Left ventricle myocardium inferior (tissue), 1 donor: ENCODE results near the gene PRKCD. TPM values are rescaled to one million over a fixed set of nuclear protein-coding genes. Genes with fewer than 3 reads are reported as not detected.

Experiments used
- DNase-seq: peaks from one replicate; pipeline ENCODE4 v3.0.0-alpha.2; 2020
- H3K27ac ChIP-seq: fragments of 200-600 bp; replicated peaks from 2 replicates; pipeline ENCODE4 v1.8.0; 2021
- H3K27me3 ChIP-seq: fragments of 200-600 bp; 2 replicates; pipeline ENCODE4 v1.8.0; 2021; ENCODE audit warnings: low read depth
- H3K36me3 ChIP-seq: fragments of 200-600 bp; 2 replicates; pipeline ENCODE4 v1.8.0; 2021
- H3K4me1 ChIP-seq: fragments of 200-600 bp; 2 replicates; pipeline ENCODE4 v1.8.0; 2021
- H3K4me3 ChIP-seq: fragments of 200-600 bp; 2 replicates; pipeline ENCODE4 v1.8.0; 2021; ENCODE audit warnings: mild to moderate bottlenecking, moderate library complexity
- H3K9me3 ChIP-seq: fragments of 200-600 bp; replicated peaks from 2 replicates; pipeline ENCODE4 v1.8.0; 2021
- CTCF ChIP-seq: fragments of 200-600 bp; IDR thresholded peaks from 2 replicates; pipeline ENCODE4 v1.8.0; 2021; ENCODE audit warnings: antibody characterized with exemption, mild to moderate bottlenecking, borderline replicate concordance
- intact Hi-C: fragments of 100-400 bp; cut with micrococcal nuclease; formaldehyde crosslinking; loops from one replicate; pipeline ENCODE4 v1.11.0; 2022
- total RNA-seq: library from RNA; stranded (reverse); fragmentation: NEBNext Ultra II Directional; extraction: Animal tissue kit (Norgen Biotek cat#: 25700); gene quantifications from one replicate; pipeline ENCODE4 v1.2.1, GENCODE V29; 2021
- donor health status: DM: no; HTN: yes; CAD: no; lungs with severe emphysema.

The PRKCD gene
- total RNA-seq, 1 donor from 2014 or later = 13.6 TPM

GRCh38 chr3:53191836-53192480, 30.9 kb downstream of the PRKCD start:
- H3K9me3 ChIP-seq = no peaks in the 10 kb centered on the region
- H3K4me1 ChIP-seq = peaks cover 32% of the 10 kb centered on the region
- intact Hi-C loops = no loop called here
- H3K4me3 ChIP-seq = no peak overlapping the region
- H3K27ac ChIP-seq = no peak overlapping the region
- no peak for TF ChIP-seq CTCF
- peaks cover 29% of the 10 kb centered on the region for H3K36me3 ChIP-seq
- no peaks in the 10 kb centered on the region for H3K27me3 ChIP-seq
- DNase-seq = no peak

GRCh38 chr3:53192608-53193007, 31.6 kb downstream of the PRKCD start:
- Histone ChIP-seq H3K4me1 (peaks cover 32% of the 10 kb centered on the region), H3K9me3 (no peaks in the 10 kb centered on the region), H3K27me3 (no peaks in the 10 kb centered on the region), H3K36me3 (peaks cover 24% of the 10 kb centered on the region), H3K27ac (no peak overlapping the region), H3K4me3 (no peak overlapping the region)
- no peak for TF ChIP-seq CTCF
- intact Hi-C loops = no loop called here
- no peak for DNase-seq

- no peak for DNase-seq
- Histone ChIP-seq H3K36me3 (peaks cover 24% of the 10 kb centered on the region), H3K27ac (peak overlapping the region; percentile 14), H3K4me1 (peaks cover 32% of the 10 kb centered on the region), H3K4me3 (no peak overlapping the region), H3K27me3 (no peaks in the 10 kb centered on the region), H3K9me3 (no peaks in the 10 kb centered on the region)
- intact Hi-C loops = loop anchor here (2.0 kb wide), 1 partner anchor 79 kb away; no protein-coding TSS in a partner anchor
- no peak for TF ChIP-seq CTCF
Observed at GRCh38 chr3:53193466-53194209, 32.6 kb downstream of the PRKCD start.

GRCh38 chr3:53194210-53195065, 33.4 kb downstream of the PRKCD start:
- intact Hi-C loops = loop anchor here (2.0 kb wide), 1 partner anchor 80 kb away; no protein-coding TSS in a partner anchor
- no peak overlapping the region for H3K4me3 ChIP-seq
- peak overlapping the region; percentile 14 for H3K27ac ChIP-seq
- peaks cover 32% of the 10 kb centered on the region for H3K4me1 ChIP-seq
- no peaks in the 10 kb centered on the region for H3K9me3 ChIP-seq
- H3K36me3 ChIP-seq = peaks cover 17% of the 10 kb centered on the region
- peak; percentile 56 for DNase-seq
- H3K27me3 ChIP-seq = no peaks in the 10 kb centered on the region
- TF ChIP-seq CTCF = no peak

- no peak for TF ChIP-seq CTCF
- Histone ChIP-seq H3K9me3 (no peaks in the 10 kb centered on the region), H3K4me3 (no peak overlapping the region), H3K27ac (no peak overlapping the region), H3K4me1 (peaks cover 32% of the 10 kb centered on the region), H3K36me3 (peaks cover 11% of the 10 kb centered on the region), H3K27me3 (no peaks in the 10 kb centered on the region)
- intact Hi-C loops = loop anchor here (2.0 kb wide), 1 partner anchor 80 kb away; no protein-coding TSS in a partner anchor
- DNase-seq = no peak
Observed at GRCh38 chr3:53195066-53195450, 34.0 kb downstream of the PRKCD start.
